B cell (primary cell): ENCODE results near the gene FLNB. TPM values are rescaled to one million over a fixed set of nuclear protein-coding genes. Genes with fewer than 3 reads are reported as not detected.

Source experiments
- ATAC-seq: fragments of 200-7000 bp; cut with Tn5 transposase; one replicate; pipeline ENCODE4 v1.10.0; 2021; ENCODE audit warnings: low read depth, mild to moderate bottlenecking, moderate number of reproducible peaks, moderate library complexity
- CTCF ChIA-PET: fragments of 350-600 bp; sonication (Branson Sonifier 250); formaldehyde crosslinking; loops from one replicate; lab custom pipeline; 2021; ENCODE audit warnings: antibody characterized with exemption, inconsistent platforms; lab: Charles Lee
- POLR2A ChIA-PET: fragments of 350-600 bp; sonication (Branson Sonifier 250); formaldehyde crosslinking; loops from one replicate; lab custom pipeline; 2021; ENCODE audit warnings: antibody characterized with exemption; lab: Charles Lee
- DNase-seq: peaks from one replicate; pipeline ENCODE4 v3.0.0; 2013
- H2AFZ ChIP-seq: 2 replicates; pipeline ENCODE4 v1.6.1; 2012; ENCODE audit warnings: mild to moderate bottlenecking, low read depth, low read length; ENCODE audit not compliant: insufficient read depth, poor library complexity, severe bottlenecking
- H3K27ac ChIP-seq, 2 donors: 1 replicate in 1 of 2; 2 replicates in 1 of 2; pipeline ENCODE4 v1.5.1; 2012 to 2013; ENCODE audit warnings: low read length in 2 of 2, mild to moderate bottlenecking in 2 of 2, moderate library complexity in 1 of 2
- H3K27me3 ChIP-seq, 4 experiments: fragments of 200-600 bp in 1 of 4; sonication (generic) in 1 of 4; replicated peaks in 1 of 4; 1 replicate in 2 of 4; 2 replicates in 2 of 4; pipeline versions ENCODE4 v1.6.1 to v1.7.0; 2013 to 2016; ENCODE audit warnings: low read length in 3 of 4, mild to moderate bottlenecking in 2 of 4, mixed read lengths in 1 of 4, moderate library complexity in 1 of 4; ENCODE audit not compliant: insufficient read depth in 4 of 4, control insufficient read depth in 3 of 4; ENCODE audit errors: control extremely low read depth in 1 of 4
- H3K36me3 ChIP-seq, 2 experiments: replicated peaks in 1 of 2; 1 replicate in 1 of 2; 2 replicates in 1 of 2; pipeline versions ENCODE4 v1.6.1 to v1.7.1; 2013; ENCODE audit warnings: low read length in 1 of 2; ENCODE audit not compliant: insufficient read depth in 2 of 2, control insufficient read depth in 1 of 2; ENCODE audit errors: control extremely low read depth in 1 of 2, extremely low read depth in 1 of 2
- H3K4me1 ChIP-seq, 2 donors: fragments of 200-600 bp in 1 of 2; sonication (generic) in 1 of 2; 1 replicate in 1 of 2; 2 replicates in 1 of 2; pipeline versions ENCODE4 v1.5.1 to v1.6.1; 2013 to 2017; ENCODE audit warnings: low read length in 2 of 2; ENCODE audit not compliant: control insufficient read depth in 2 of 2, insufficient read depth in 2 of 2
- H3K4me2 ChIP-seq: replicated peaks from 2 replicates; pipeline ENCODE3; 2012; ENCODE audit warnings: mild to moderate bottlenecking, low read depth, low read length; ENCODE audit not compliant: poor library complexity, severe bottlenecking
- H3K4me3 ChIP-seq, 5 experiments: fragments of 200-600 bp in 1 of 5; sonication (generic) in 1 of 5; 1 replicate in 3 of 5; 2 replicates in 2 of 5; pipeline versions ENCODE4 v1.5.1 to v1.7.0; 2011 to 2016; ENCODE audit warnings: low read length in 4 of 5, mild to moderate bottlenecking in 4 of 5, low read depth in 2 of 5, control low read depth in 1 of 5, moderate library complexity in 1 of 5; ENCODE audit not compliant: insufficient read depth in 1 of 5; ENCODE audit errors: control extremely low read depth in 1 of 5, extremely low read depth in 1 of 5
- H3K79me2 ChIP-seq: fragments of 200-600 bp; sonication (generic); one replicate; pipeline ENCODE4 v1.6.0; 2016; ENCODE audit warnings: low read length; ENCODE audit not compliant: control insufficient read depth, insufficient read depth
- H3K9ac ChIP-seq: fragments of 200-600 bp; sonication (generic); 2 replicates; pipeline ENCODE4 v1.6.1; 2017; ENCODE audit warnings: mild to moderate bottlenecking, low read length, moderate library complexity
- H3K9me3 ChIP-seq, 3 donors: one replicate each; pipeline versions ENCODE4 v1.6.1 to v1.7.1; 2013; ENCODE audit warnings: low read length in 2 of 3; ENCODE audit not compliant: control insufficient read depth in 2 of 3, insufficient read depth in 1 of 3; ENCODE audit errors: control extremely low read depth in 1 of 3
- H4K20me1 ChIP-seq: 2 replicates; pipeline ENCODE4 v1.6.0; 2012; ENCODE audit warnings: mild to moderate bottlenecking, low read length; ENCODE audit not compliant: insufficient read depth, control insufficient read depth, poor library complexity, severe bottlenecking
- H3K27ac Mint-ChIP-seq: one replicate; pipeline ENCODE4 v1.8.0; 2021; ENCODE audit warnings: mixed read lengths
- H3K27me3 Mint-ChIP-seq: one replicate; pipeline ENCODE4 v1.8.0; 2021; ENCODE audit warnings: mixed read lengths
- H3K4me1 Mint-ChIP-seq: one replicate; pipeline ENCODE4 v1.8.0; 2021; ENCODE audit warnings: mixed read lengths
- H3K4me3 Mint-ChIP-seq: one replicate; pipeline ENCODE4 v1.8.0; 2021; ENCODE audit warnings: mixed read lengths
- H3K9me3 Mint-ChIP-seq: one replicate; pipeline ENCODE4 v1.8.0; 2022; ENCODE audit warnings: mixed read lengths; ENCODE audit not compliant: insufficient read depth
- EZH2 ChIP-seq: IDR thresholded peaks from 2 replicates; pipeline ENCODE4 v1.6.1; 2012; ENCODE audit warnings: borderline replicate concordance, low read depth, mild to moderate bottlenecking, moderate library complexity, low read length; ENCODE audit not compliant: insufficient read depth, poor library complexity, severe bottlenecking
- WGBS: methylation state at CpG from one replicate; pipeline ENCODE4 v1.1.5; 2013; ENCODE audit warnings: missing lambda C conversion rate; ENCODE audit not compliant: insufficient coverage; 5-methylcytosine and 5-hydroxymethylcytosine counted together
- intact Hi-C: fragments of 100-400 bp; cut with micrococcal nuclease; formaldehyde crosslinking; loops from one replicate; pipeline ENCODE4 v1.10.0; 2022
- polyA plus RNA-seq: library from polyadenylated mRNA; depleted of rRNA; stranded (reverse); fragments of >200 nt; gene quantifications from 2 replicates; pipeline ENCODE4 v1.2.3, GENCODE V29; 2012
- total RNA-seq, 2 donors: library from RNA; stranded (reverse); fragments of 120-200 nt in 1 of 2; gene quantifications; 1 replicate in 1 of 2; 2 replicates in 1 of 2; pipeline versions ENCODE4 v1.2.3 to v1.2.4, GENCODE V29; 2013 to 2022
- TF ChIP-seq, protein P1 (sequence below): fragments of 200-600 bp; IDR thresholded peaks from one replicate; pipeline ENCODE4 v1.8.0; 2022; ENCODE audit warnings: antibody characterized with exemption, mild to moderate bottlenecking

Gene FLNB
- total and polyA plus RNA-seq, 2 donors (not counting 1 experiment from before 2014, with no cell fraction given) = 25.5 to 28.3 TPM

DNA sequence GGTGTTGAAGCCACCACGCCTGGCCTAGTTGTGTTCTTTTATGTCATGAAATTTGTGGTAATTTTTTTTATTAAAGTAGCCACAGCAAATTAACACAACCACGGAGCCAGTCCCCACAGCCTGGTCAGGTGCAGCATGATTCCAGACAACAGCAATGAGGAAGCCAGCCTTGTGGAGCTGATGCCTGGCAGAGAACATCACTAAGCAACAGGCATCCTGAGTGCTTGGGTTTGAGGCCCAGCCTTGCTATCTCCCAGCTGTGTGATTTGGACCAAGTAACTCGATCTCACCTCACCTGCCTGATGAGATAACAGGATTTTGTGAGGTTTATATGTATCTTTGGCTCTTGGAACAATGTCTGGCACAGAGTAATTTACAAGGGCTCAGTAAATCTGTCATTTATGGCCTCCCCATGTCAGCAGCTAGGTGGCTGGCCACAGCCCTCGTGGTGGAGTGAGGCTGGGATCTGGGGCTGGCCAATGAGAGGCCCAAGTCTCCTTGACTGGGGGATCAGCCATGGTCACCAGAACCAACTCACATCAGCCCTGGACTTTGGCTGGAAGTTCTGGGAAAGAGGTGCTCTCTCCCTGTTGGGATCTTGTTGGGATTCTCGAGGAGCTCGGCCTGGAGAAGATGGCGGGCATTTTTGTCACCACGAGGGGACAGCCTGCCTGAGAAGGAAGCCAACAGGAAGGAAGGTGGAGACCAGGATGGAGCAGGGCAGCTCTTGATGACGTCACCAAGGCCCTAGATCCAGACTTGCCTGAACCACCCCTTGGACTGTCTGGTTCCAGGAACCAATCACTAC is 22.8 kb upstream of the FLNB start:
- Mint-ChIP-seq H3K4me1 (peaks cover 28% of the 10 kb centered on the region), H3K27me3 (peaks cover 2% of the 10 kb centered on the region), H3K27ac (no peak overlapping the region), H3K4me3 (no peak overlapping the region), H3K9me3 (no peaks in the 10 kb centered on the region)
- Histone ChIP-seq H3K4me1 (peaks cover 26 to 29% of the 10 kb centered on the region in 2 donors), H3K79me2 (no peaks in the 10 kb centered on the region), H2AFZ (no peak overlapping the region), H3K9me3 (peaks cover 0 to 3% (median 0%) of the 10 kb centered on the region in 3 donors), H3K27ac (no peak overlapping the region), H3K36me3 (no peaks in the 10 kb centered on the region), H3K4me3 (no peak overlapping the region), H3K4me2 (no peak overlapping the region), H3K9ac (no peak overlapping the region), H3K27me3 (peaks cover 0 to 8% (median 3%) of the 10 kb centered on the region in 4 experiments), H4K20me1 (no peaks in the 10 kb centered on the region)
- 100% methylated on average over 7 of the region's 9 CpGs for WGBS
- no peak for ATAC-seq
- DNase-seq = no peak
- ChIA-PET POLR2A (no interaction called here), CTCF (no interaction called here)
- intact Hi-C loops = no loop called here
- TF ChIP-seq, protein P1, sequence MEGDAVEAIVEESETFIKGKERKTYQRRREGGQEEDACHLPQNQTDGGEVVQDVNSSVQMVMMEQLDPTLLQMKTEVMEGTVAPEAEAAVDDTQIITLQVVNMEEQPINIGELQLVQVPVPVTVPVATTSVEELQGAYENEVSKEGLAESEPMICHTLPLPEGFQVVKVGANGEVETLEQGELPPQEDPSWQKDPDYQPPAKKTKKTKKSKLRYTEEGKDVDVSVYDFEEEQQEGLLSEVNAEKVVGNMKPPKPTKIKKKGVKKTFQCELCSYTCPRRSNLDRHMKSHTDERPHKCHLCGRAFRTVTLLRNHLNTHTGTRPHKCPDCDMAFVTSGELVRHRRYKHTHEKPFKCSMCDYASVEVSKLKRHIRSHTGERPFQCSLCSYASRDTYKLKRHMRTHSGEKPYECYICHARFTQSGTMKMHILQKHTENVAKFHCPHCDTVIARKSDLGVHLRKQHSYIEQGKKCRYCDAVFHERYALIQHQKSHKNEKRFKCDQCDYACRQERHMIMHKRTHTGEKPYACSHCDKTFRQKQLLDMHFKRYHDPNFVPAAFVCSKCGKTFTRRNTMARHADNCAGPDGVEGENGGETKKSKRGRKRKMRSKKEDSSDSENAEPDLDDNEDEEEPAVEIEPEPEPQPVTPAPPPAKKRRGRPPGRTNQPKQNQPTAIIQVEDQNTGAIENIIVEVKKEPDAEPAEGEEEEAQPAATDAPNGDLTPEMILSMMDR = no peak
- TF ChIP-seq EZH2 = no peak

DNA sequence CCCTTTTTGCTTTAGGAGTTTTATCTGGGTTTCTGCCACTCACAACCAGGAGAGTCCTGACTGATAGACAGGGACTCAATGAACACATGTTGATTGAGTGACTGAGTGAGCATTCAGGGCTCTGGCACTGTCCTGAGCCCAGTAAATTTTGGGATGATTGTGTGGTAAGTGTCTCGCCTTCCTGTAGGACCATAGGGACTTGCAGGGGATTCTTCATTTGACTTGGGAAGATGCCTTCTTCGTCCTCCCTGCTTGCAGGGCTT is 22.3 kb upstream of the FLNB start:
- Histone ChIP-seq H3K9me3 (peaks cover 0 to 3% (median 0%) of the 10 kb centered on the region in 3 donors), H2AFZ (no peak overlapping the region), H3K4me1 (peaks cover 23 to 25% of the 10 kb centered on the region in 2 donors), H3K27ac (no peak overlapping the region), H3K36me3 (no peaks in the 10 kb centered on the region), H3K27me3 (peaks cover 0 to 8% (median 3%) of the 10 kb centered on the region in 4 experiments), H3K4me3 (no peak overlapping the region), H3K79me2 (no peaks in the 10 kb centered on the region), H4K20me1 (no peaks in the 10 kb centered on the region), H3K4me2 (no peak overlapping the region), H3K9ac (no peak overlapping the region)
- H3K9me3 Mint-ChIP-seq = no peaks in the 10 kb centered on the region
- peaks cover 24% of the 10 kb centered on the region for H3K4me1 Mint-ChIP-seq
- no peak overlapping the region for H3K27ac Mint-ChIP-seq
- WGBS = 94% methylated on average over 2 of the region's 2 CpGs
- no peak for TF ChIP-seq EZH2
- TF ChIP-seq, protein P1 = no peak
- H3K4me3 Mint-ChIP-seq = no peak overlapping the region
- CTCF ChIA-PET = no interaction called here
- intact Hi-C loops = no loop called here
- POLR2A ChIA-PET = no interaction called here
- no peak for DNase-seq
- H3K27me3 Mint-ChIP-seq = no peaks in the 10 kb centered on the region
- ATAC-seq = no peak
